ENCODE measurements around the gene IGLL5. TPM values are rescaled to one million over a fixed set of nuclear protein-coding genes. Genes with fewer than 3 reads are reported as not detected.

IGLL5 gene
- polyA plus RNA-seq, 6 donors from 2014 or later, result 233 to 640 (median 475) TPM

GRCh38 chr22:22870577-22871404 is 16.8 kb upstream of the IGLL5 start:
- no peak for DNase-seq
- peak overlapping the region in 5 of 6 donors; percentile 43 to 89 (median 66) for H3K27ac Mint-ChIP-seq
- peak; percentile 67 to 72 for ATAC-seq (ENCODE audit: low read depth in 2 of 2)

GRCh38 chr22:22871536-22872278 is 15.9 kb upstream of the IGLL5 start:
- no peaks in the 10 kb centered on the region for H3K36me3 Mint-ChIP-seq
- peak overlapping the region in 7 of 8 donors; percentile 18 to 59 (median 35) for H3K4me3 Mint-ChIP-seq
- H3K9me3 Mint-ChIP-seq, result peaks cover 0 to 12% (median 3%) of the 10 kb centered on the region in 7 donors
- ATAC-seq (ENCODE audit: low read depth in 2 of 2), result peak; percentile 66 to 68
- H3K27me3 Mint-ChIP-seq, result no peaks in the 10 kb centered on the region
- DNase-seq, result peak; percentile 51
- H3K27ac Mint-ChIP-seq, result peak overlapping the region; percentile 7 to 89 (median 64)
- H3K4me1 Mint-ChIP-seq, result peaks cover 34 to 46% (median 40%) of the 10 kb centered on the region in 3 donors

More at GRCh38 chr22:22870577-22871404, 16.8 kb upstream of the IGLL5 start:
- no peaks in the 10 kb centered on the region for H3K36me3 Mint-ChIP-seq
- H3K27me3 Mint-ChIP-seq, result no peaks in the 10 kb centered on the region
- peak overlapping the region in 3 of 8 donors; percentile 24 to 73 (median 59) for H3K4me3 Mint-ChIP-seq
- peaks cover 0 to 9% (median 3%) of the 10 kb centered on the region in 7 donors for H3K9me3 Mint-ChIP-seq
- peaks cover 40 to 48% (median 41%) of the 10 kb centered on the region in 3 donors for H3K4me1 Mint-ChIP-seq

- Mint-ChIP-seq H3K27me3 (no peaks in the 10 kb centered on the region), H3K36me3 (no peaks in the 10 kb centered on the region), H3K4me1 (peaks cover 33 to 46% (median 42%) of the 10 kb centered on the region in 3 donors), H3K9me3 (peaks cover 0 to 12% (median 3%) of the 10 kb centered on the region in 7 donors), H3K4me3 (peak overlapping the region in 3 of 8 donors; percentile 12 to 32 (median 29)), H3K27ac (peak overlapping the region in 3 of 6 donors; percentile 53 to 60 (median 56))
- ATAC-seq (ENCODE audit: low read depth in 2 of 2) (no peak), DNase-seq (no peak)
These were observed 14.6 kb upstream of the IGLL5 start for GRCh38 chr22:22872722-22873708.

- H3K36me3 Mint-ChIP-seq, result no peaks in the 10 kb centered on the region
- peak overlapping the region in 3 of 6 donors; percentile 24 to 83 (median 51) for H3K27ac Mint-ChIP-seq
- H3K4me3 Mint-ChIP-seq, result peak overlapping the region in 3 of 8 donors; percentile 8 to 31 (median 24)
- ATAC-seq (ENCODE audit: low read depth in 2 of 2) (no peak), DNase-seq (no peak)
- H3K9me3 Mint-ChIP-seq, result peaks cover 0 to 12% (median 3%) of the 10 kb centered on the region in 7 donors
- H3K27me3 Mint-ChIP-seq, result no peaks in the 10 kb centered on the region
- peaks cover 47 to 64% (median 59%) of the 10 kb centered on the region in 3 donors for H3K4me1 Mint-ChIP-seq
These were observed 9.9 kb upstream of the IGLL5 start for GRCh38 chr22:22877523-22878210.

GRCh38 chr22:22878211-22878570 is 9.4 kb upstream of the IGLL5 start:
- H3K4me1 Mint-ChIP-seq, result peaks cover 52 to 69% (median 64%) of the 10 kb centered on the region in 3 donors
- no peaks in the 10 kb centered on the region for H3K27me3 Mint-ChIP-seq
- ATAC-seq (ENCODE audit: low read depth in 2 of 2) (no peak), DNase-seq (no peak)
- H3K4me3 Mint-ChIP-seq, result peak overlapping the region in 2 of 8 donors; percentile 8 to 31
- H3K27ac Mint-ChIP-seq, result peak overlapping the region in 2 of 6 donors; percentile 51 to 83
- H3K9me3 Mint-ChIP-seq, result peaks cover 0 to 12% (median 3%) of the 10 kb centered on the region in 7 donors
- no peaks in the 10 kb centered on the region for H3K36me3 Mint-ChIP-seq

GRCh38 chr22:22878801-22879674 is 8.6 kb upstream of the IGLL5 start:
- Mint-ChIP-seq H3K27me3 (no peaks in the 10 kb centered on the region), H3K4me3 (peak overlapping the region in 4 of 8 donors; percentile 22 to 81 (median 58)), H3K9me3 (peaks cover 0 to 7% (median 2%) of the 10 kb centered on the region in 7 donors), H3K36me3 (no peaks in the 10 kb centered on the region), H3K27ac (peak overlapping the region in 3 of 6 donors; percentile 49 to 70 (median 68)), H3K4me1 (peaks cover 60 to 77% (median 72%) of the 10 kb centered on the region in 3 donors)
- DNase-seq (no peak), ATAC-seq (ENCODE audit: low read depth in 2 of 2) (no peak)

GRCh38 chr22:22879675-22880155 is 7.9 kb upstream of the IGLL5 start:
- ATAC-seq (ENCODE audit: low read depth in 2 of 2) (no peak), DNase-seq (no peak)
- H3K27ac Mint-ChIP-seq, result peak overlapping the region in 5 of 6 donors; percentile 42 to 91 (median 70)
- H3K4me3 Mint-ChIP-seq, result peak overlapping the region in 6 of 8 donors; percentile 35 to 83 (median 65)
- no peaks in the 10 kb centered on the region for H3K36me3 Mint-ChIP-seq
- no peaks in the 10 kb centered on the region for H3K27me3 Mint-ChIP-seq
- H3K4me1 Mint-ChIP-seq, result peaks cover 66 to 84% (median 79%) of the 10 kb centered on the region in 3 donors
- H3K9me3 Mint-ChIP-seq, result peaks cover 0 to 3% (median 0%) of the 10 kb centered on the region in 7 donors

- ATAC-seq (ENCODE audit: low read depth in 2 of 2) (no peak), DNase-seq (no peak)
- peaks cover 72 to 90% (median 85%) of the 10 kb centered on the region in 3 donors for H3K4me1 Mint-ChIP-seq
- H3K27ac Mint-ChIP-seq, result peak overlapping the region in 4 of 6 donors; percentile 79 to 97 (median 89)
- peaks cover 0 to 3% (median 0%) of the 10 kb centered on the region in 7 donors for H3K9me3 Mint-ChIP-seq
- no peaks in the 10 kb centered on the region for H3K27me3 Mint-ChIP-seq
- H3K36me3 Mint-ChIP-seq, result no peaks in the 10 kb centered on the region
- H3K4me3 Mint-ChIP-seq, result peak overlapping the region in 6 of 8 donors; percentile 47 to 86 (median 60)
These were observed 7.0 kb upstream of the IGLL5 start for GRCh38 chr22:22880645-22881044.

GRCh38 chr22:22881116-22882000 is 6.3 kb upstream of the IGLL5 start:
- DNase-seq (peak; percentile 60), ATAC-seq (ENCODE audit: low read depth in 2 of 2) (peak; percentile 33 to 40)
- H3K27ac Mint-ChIP-seq, result peak overlapping the region; percentile 85 to 97 (median 92)
- peaks cover 75 to 90% (median 86%) of the 10 kb centered on the region in 3 donors for H3K4me1 Mint-ChIP-seq
- H3K9me3 Mint-ChIP-seq, result no peaks in the 10 kb centered on the region
- no peaks in the 10 kb centered on the region for H3K36me3 Mint-ChIP-seq
- no peaks in the 10 kb centered on the region for H3K27me3 Mint-ChIP-seq
- peak overlapping the region; percentile 3 to 86 (median 66) for H3K4me3 Mint-ChIP-seq

GRCh38 chr22:22882033-22882717 is 5.4 kb upstream of the IGLL5 start:
- DNase-seq (no peak), ATAC-seq (ENCODE audit: low read depth in 2 of 2) (no peak)
- H3K4me1 Mint-ChIP-seq, result peaks cover 81 to 96% (median 92%) of the 10 kb centered on the region in 3 donors
- no peaks in the 10 kb centered on the region for H3K9me3 Mint-ChIP-seq
- peak overlapping the region; percentile 3 to 85 (median 67) for H3K4me3 Mint-ChIP-seq
- H3K27ac Mint-ChIP-seq, result peak overlapping the region in 5 of 6 donors; percentile 87 to 97 (median 96)
- H3K36me3 Mint-ChIP-seq, result no peaks in the 10 kb centered on the region
- H3K27me3 Mint-ChIP-seq, result no peaks in the 10 kb centered on the region
